ENCODE results near the gene KCNJ11.
A peak's percentile ranks its signal among the peaks of the same experiment; 100 is the strongest.

Gene KCNJ11

DNA sequence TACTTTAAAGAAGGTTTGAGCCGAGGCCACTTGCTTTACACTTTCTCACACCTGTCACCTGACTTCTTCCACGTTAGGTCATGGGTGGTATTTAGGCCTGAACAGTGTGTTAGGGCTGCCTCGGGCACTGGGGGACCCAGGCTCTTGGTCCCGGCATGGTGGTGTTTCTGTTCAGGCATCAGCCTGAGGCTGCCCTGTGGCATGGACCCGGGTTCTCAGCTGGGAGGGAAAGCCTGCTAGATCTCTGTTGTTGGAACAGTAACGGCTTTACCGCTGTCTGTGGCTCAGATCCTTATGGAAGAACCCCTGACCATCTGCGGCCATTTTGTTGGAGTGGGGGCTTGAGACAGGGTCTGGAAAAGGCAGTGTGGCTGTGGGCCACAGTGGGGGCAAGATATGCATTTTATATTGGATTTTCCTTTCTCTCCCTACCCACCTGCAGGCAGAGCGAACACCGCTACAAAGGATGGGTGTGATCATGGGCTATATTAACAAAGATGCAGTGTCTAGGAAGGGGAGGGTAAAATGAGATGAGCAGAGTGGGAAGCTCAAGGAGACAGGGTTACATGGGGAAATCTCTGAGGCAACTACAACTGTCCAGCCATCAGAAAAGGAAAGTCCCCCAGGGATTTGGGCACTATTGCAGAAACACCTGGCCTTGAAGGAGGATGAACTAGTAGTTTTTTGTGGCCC is 1.6 kb upstream of the KCNJ11 start:
- DNase-seq (ENCODE audit: low spot score) = no peak

DNA sequence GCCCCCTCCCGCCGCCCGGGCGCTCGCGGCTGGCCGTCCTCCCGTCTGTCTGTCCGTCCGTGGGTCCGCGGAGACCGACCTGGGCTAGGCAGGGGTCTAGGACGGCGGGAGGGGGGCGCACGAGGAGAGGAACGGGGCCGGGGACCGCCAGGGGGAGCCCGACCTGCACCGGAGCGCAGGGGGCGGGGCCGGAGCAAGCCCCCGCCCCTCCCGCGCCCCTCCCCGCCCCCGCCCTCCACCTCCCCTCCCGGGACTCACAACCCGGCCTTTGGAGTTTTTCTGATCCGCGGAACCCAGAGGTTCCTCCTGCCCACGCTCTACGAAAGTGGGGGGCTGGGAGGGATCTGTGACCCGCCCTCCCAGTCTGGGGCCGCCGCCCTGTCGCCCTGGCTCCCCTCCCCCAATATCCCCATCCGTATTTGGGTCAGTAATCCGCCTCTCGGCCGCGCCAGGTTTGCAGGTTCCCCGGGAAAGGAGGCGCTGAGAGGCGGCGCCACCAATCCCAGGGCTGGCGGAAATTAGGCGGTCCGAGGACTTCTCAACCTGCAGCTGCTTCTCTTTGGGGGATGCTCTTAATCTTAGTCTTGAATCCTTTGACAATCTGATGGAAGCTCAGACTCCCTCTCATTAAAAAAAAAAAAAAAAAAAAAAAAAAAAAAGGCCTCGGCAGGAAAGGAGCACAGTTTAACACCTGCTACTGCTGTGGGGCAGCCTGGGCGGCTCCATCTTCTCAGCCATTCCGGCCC is 925 bp upstream of the KCNJ11 start:
- DNase-seq (ENCODE audit: low spot score) = peak; percentile 90

GRCh38 chr11:17387811-17388210 is 648 bp downstream of the KCNJ11 start:
- DNase-seq (ENCODE audit: low spot score) = no peak

DNA sequence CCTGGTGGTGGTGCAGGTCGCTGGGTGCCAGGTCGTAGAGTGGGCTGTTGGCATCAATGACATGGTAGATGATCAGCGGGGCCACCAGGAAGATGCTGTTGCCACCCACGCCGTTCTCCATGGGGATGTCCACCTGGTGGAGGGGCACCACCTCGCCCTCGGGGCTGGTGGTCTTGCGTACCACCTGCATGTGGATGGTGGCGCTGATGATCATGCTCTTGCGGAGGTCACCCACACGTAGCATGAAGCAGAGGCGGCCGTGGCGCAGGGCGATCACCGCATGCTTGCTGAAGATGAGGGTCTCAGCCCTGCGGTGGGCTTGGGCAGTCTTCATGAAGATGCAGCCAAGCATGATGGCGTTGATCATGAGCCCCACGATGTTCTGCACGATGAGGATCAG is 1.2 kb downstream of the KCNJ11 start:
- DNase-seq (ENCODE audit: low spot score) = no peak

- DNase-seq (ENCODE audit: low spot score) = peak; percentile 98
Measured at GRCh38 chr11:17386331-17387084, 2.0 kb downstream of the KCNJ11 start.

- peak; percentile 24 for DNase-seq (ENCODE audit: low spot score)
Measured at GRCh38 chr11:17385926-17386325, 2.5 kb downstream of the KCNJ11 start.

GRCh38 chr11:17385492-17385891 is 3.0 kb downstream of the KCNJ11 start:
- no peak for DNase-seq (ENCODE audit: low spot score)

- DNase-seq (ENCODE audit: low spot score) = peak; percentile 96
Measured at GRCh38 chr11:17384002-17384511, 4.4 kb downstream of the KCNJ11 start.

- DNase-seq (ENCODE audit: low spot score) = no peak
Measured at GRCh38 chr11:17383461-17383860, 5.0 kb downstream of the KCNJ11 start.

GRCh38 chr11:17382046-17382728 is 6.3 kb downstream of the KCNJ11 start:
- no peak for DNase-seq (ENCODE audit: low spot score)

DNA sequence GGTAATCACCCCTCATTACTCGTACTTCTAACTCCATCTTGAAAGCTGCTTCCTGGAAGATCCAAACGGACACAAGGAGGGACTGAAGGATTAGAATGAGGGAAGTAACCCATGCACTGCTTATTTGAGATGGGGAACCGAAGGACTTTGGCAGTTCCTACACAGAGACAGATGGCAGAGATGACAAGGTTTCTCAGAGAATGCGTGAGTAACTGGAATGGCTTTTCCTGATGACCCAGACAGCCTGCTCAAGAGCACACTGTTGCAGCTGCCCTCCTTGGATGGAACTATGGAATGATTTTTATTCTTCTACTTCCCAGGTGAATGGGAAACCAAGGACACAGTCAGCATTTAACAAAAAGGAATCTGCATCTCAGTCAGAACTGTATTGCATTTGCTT is 7.3 kb downstream of the KCNJ11 start:
- peak; percentile 84 for DNase-seq (ENCODE audit: low spot score)

- no peak for DNase-seq (ENCODE audit: low spot score)
Measured at GRCh38 chr11:17379383-17380180, 8.9 kb downstream of the KCNJ11 start.

DNA sequence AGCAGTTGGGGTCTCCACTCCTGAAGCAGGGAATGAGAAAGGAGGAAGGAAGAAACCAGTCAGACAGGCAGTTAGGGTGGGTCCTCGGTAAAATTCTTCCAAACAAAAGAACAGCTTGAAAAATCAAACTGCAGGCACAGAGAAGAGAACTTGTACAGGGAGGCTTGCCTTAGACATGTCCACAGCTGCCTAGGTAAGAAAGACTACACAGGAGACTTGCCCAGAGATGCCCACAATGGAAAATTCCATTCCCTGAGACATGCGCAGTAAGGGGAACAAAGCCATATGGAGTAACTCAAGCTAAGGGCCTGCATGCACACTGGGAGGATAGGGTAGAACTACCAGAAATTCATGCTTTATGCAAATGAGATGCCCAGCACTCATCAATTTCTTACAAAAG is 9.8 kb downstream of the KCNJ11 start:
- DNase-seq (ENCODE audit: low spot score) = no peak

DNA sequence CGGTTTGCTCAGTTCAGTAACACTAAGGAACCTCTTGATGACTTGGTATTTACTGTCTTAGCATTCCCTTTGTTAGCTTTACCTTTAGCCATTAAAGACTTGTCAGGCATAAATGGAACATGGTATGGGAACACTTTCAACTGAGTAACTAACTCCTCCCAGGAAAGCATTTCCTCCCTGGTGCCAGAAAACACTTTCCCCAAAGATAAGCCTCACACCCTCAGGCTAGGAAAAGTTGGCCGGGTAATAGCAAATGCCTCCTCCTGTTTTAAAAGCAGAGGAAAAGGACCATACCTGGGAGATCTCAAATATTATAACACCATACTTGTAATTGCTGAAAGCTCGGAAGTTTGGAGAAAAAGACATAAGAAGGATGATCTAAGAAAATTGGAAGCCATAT is 12.0 kb downstream of the KCNJ11 start:
- no peak for DNase-seq (ENCODE audit: low spot score)

DNA sequence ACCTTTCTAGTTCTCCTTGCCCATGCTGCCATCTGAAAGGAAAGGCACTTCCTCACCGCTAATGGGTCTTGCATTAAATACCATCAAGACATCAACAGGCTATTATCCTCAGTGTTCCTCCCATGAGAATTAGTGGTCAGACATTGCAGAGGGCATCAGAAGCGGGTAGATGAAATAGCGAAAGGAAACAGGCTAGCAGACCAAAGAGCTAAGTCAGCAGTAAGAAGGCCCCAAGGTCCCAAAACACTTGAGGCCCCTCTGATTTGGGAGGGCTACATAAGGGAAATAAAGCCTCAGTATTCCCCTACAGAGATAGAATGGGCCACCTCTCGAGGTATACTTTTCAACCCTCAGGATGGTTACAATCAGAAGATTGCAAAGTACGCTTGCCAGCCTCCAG is 12.9 kb downstream of the KCNJ11 start:
- DNase-seq (ENCODE audit: low spot score) = no peak

DNA sequence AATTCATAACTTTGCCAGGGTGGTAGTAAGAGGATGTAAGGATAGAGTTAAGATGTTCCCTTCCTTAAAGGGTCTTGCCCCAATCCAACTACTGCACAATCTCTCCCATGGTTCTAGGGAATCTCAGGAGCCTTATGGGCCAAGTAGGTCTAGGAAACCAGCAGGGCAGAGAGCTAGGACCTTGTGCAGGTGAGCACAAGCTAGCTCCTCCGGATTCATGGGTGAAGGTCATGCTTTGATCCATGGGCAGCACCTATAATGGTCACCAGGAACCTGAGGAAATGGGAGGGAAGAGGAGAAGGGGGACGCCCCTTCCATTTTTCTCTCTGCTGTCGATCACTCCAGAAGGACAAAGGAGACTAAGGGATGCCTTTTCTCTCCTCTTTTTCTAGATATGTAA is 16.8 kb downstream of the KCNJ11 start:
- DNase-seq (ENCODE audit: low spot score) = no peak

GRCh38 chr11:17369684-17370243 is 18.7 kb downstream of the KCNJ11 start:
- no peak for DNase-seq (ENCODE audit: low spot score)

- no peak for DNase-seq (ENCODE audit: low spot score)
Measured at GRCh38 chr11:17369094-17369493, 19.4 kb downstream of the KCNJ11 start.

- no peak for DNase-seq (ENCODE audit: low spot score)
Measured at GRCh38 chr11:17368551-17368950, 19.9 kb downstream of the KCNJ11 start.

- DNase-seq (ENCODE audit: low spot score) = no peak
Measured at GRCh38 chr11:17366495-17366894, 22.0 kb downstream of the KCNJ11 start.

- DNase-seq (ENCODE audit: low spot score) = peak; percentile 92
Measured at GRCh38 chr11:17354601-17354991, 33.9 kb downstream of the KCNJ11 start.
